IPS-NIHi7 (cell line): ENCODE measurements around the gene IL11RA.
A peak's percentile ranks its signal among the peaks of the same experiment; 100 is the strongest.

Experiments used
- DNase-seq: peaks from one replicate; pipeline ENCODE4 v3.0.0; 2012; ENCODE audit warnings: mixed read lengths; ENCODE audit errors: extremely low spot score

IL11RA gene

GRCh38 chr9:34653151-34654072 lies 1.4 kb downstream of the IL11RA start:
- peak; percentile 37 for DNase-seq

- no peak for DNase-seq
These were observed 2.5 kb downstream of the IL11RA start for GRCh38 chr9:34654323-34655051.

- DNase-seq = no peak
These were observed 3.4 kb downstream of the IL11RA start for GRCh38 chr9:34655394-34655793.

GRCh38 chr9:34656992-34657391 lies 5.0 kb downstream of the IL11RA start:
- no peak for DNase-seq

- DNase-seq = no peak
These were observed 6.5 kb downstream of the IL11RA start for GRCh38 chr9:34658461-34658860.

- DNase-seq = no peak
These were observed 7.7 kb downstream of the IL11RA start for GRCh38 chr9:34659592-34660253.

- DNase-seq = no peak
These were observed 10.7 kb downstream of the IL11RA start, which contains the start of gene CCL27 for GRCh38 chr9:34662526-34663302. Gene CCL27, minus strand, starts transcription at chr9:34662657. Its CDS starts 24 bp downstream, at chr9:34662633.

GRCh38 chr9:34663303-34663605 lies 11.3 kb downstream of the IL11RA start:
- no peak for DNase-seq

- peak; percentile 85 for DNase-seq
These were observed 12.5 kb downstream of the IL11RA start for GRCh38 chr9:34664281-34665066.

GRCh38 chr9:34665067-34665380 lies 13.0 kb downstream of the IL11RA start:
- no peak for DNase-seq

- peak; percentile 94 for DNase-seq
These were observed 13.6 kb downstream of the IL11RA start for GRCh38 chr9:34665381-34666250.

- DNase-seq = no peak
These were observed 18.0 kb downstream of the IL11RA start for GRCh38 chr9:34669809-34670562.

- no peak for DNase-seq
These were observed 19.3 kb downstream of the IL11RA start for GRCh38 chr9:34671307-34671706.

GRCh38 chr9:34674440-34674839 lies 22.5 kb downstream of the IL11RA start:
- no peak for DNase-seq

GRCh38 chr9:34675048-34675714 lies 23.2 kb downstream of the IL11RA start:
- DNase-seq = peak; percentile 94

GRCh38 chr9:34675869-34676268 lies 23.9 kb downstream of the IL11RA start:
- no peak for DNase-seq

GRCh38 chr9:34684145-34684544 lies 32.2 kb downstream of the IL11RA start:
- no peak for DNase-seq

GRCh38 chr9:34684816-34685215 lies 32.8 kb downstream of the IL11RA start:
- no peak for DNase-seq

- DNase-seq = no peak
These were observed 33.6 kb downstream of the IL11RA start for GRCh38 chr9:34685591-34685990.
